GM18951 (cell line): ENCODE results near the gene KCNB1.
"Not testable (repeated sequence)": the region's sequence is repeated elsewhere in the genome, so short reads cannot be mapped to it uniquely, and the experiment has no call there.

Source experiments
- POLR2A ChIP-seq: IDR thresholded peaks from 4 replicates; pipeline ENCODE4 v1.6.1; 2011; ENCODE audit warnings: mild to moderate bottlenecking; ENCODE audit not compliant: insufficient read length, insufficient read depth; ENCODE audit errors: extremely low read depth
- in situ Hi-C: fragments of 300-500 bp; cut with MboI; formaldehyde crosslinking; loops from one replicate; pipeline ENCODE4 v1.12.0; 2022; ENCODE audit warnings: low sequenced_read_pairs, mixed read lengths, inconsistent platforms; ENCODE audit not compliant: unreplicated experiment

The KCNB1 gene

DNA sequence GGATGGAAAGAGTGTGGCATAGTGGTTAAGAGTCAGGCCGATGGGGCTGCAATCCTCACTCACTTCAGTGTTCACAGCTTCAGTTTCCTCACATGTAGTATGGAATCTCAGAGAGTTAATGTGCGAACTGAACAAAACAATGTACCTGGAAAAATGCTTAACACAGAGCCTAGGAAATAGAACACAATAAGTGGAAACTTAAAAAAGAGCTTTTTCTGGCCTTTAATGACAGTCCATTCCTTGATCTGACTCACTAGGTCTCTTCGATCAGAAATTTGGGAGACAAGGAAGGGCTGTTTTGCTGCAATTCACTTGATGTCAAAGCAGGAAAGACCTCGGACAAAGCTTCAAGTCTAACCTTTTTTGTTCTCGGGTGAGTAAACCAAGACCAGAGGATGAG lies 56.1 kb downstream of the KCNB1 start:
- in situ Hi-C loops, result no loop called here
- TF ChIP-seq POLR2A, result no peak

DNA sequence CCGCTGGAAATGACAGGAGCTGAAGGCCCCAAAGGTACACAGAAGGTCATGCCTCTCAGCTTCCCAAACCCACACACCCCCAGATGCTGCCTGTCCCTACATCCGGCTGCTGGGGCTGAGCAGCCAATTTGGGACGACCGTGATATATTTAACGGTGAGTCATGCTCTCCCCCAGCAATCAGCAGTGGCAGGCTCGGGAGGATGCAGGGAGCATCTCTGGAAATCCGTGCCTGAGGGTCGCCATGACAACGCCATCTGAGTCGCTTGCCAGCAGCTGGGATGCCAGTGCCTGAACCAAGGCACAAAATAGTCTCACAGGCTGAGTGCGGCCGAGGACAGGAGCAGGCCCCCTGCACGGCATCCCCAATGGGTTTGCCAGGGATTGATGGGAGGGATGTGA lies 57.9 kb downstream of the KCNB1 start:
- in situ Hi-C loops, result no loop called here
- no peak for TF ChIP-seq POLR2A

DNA sequence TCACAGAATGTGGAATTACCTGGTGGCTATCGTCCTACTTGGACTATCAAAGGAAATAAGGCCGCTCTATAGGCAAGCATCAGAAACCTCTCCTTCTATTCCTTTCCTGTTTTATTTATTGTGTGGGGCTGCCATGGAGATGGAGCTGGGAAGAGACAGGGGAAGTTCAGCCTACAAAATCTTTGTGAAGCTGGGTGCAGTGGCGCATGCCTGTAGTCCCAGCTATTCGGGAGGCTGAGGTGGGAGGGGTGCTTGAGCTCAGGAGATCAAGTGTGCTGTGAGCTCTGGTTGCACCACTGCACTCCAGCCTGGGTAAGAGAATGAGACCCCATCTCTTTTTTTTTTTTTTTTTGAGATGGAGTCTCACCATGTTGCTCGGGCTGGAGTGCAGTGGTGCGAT lies 60.3 kb downstream of the KCNB1 start:
- in situ Hi-C loops, result no loop called here
- TF ChIP-seq POLR2A, result no peak

DNA sequence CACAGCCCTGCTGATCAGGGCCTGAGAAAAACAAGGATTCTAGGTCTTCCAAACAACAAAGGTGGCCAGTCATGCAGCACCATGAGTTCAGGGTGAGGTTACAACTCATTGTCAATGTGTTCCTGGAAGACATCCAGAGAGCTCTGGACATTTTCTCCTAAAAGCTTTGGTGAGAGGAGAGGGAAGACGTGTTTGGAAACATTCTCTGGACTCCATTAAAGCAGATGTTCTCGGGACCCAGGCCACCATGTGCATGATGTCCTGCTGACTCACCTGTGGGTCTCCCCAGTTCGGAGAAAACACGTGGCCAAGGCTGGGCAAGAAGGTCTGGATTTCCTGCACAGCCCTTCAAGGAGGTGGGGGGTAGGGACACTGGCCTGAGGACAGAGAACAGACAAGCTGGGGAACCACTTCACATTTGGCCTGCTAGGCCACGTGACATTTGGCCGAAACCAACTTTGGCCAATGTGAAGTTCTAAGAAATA lies 61.6 kb downstream of the KCNB1 start:
- in situ Hi-C loops, result no loop called here
- no peak for TF ChIP-seq POLR2A

DNA sequence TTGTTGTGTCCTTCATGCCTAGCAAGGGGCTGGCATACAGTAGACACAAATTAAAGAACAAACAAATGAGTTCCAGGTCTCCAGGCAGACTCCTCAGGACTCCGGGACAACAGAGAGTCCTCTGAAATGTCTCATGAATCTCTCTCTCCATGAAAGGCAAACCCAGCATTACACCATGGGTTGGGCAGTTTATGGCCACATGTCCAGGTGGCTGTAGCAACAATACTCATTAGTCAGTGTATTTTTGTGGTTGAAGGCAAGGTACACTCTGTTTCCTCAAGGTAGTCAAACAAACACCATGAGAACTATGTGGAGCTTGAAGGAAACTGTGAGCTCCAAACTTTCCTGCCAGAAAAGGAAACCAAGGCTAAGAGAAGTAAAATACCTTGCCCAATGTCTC lies 62.2 kb downstream of the KCNB1 start:
- in situ Hi-C loops, result no loop called here
- no peak for TF ChIP-seq POLR2A

DNA sequence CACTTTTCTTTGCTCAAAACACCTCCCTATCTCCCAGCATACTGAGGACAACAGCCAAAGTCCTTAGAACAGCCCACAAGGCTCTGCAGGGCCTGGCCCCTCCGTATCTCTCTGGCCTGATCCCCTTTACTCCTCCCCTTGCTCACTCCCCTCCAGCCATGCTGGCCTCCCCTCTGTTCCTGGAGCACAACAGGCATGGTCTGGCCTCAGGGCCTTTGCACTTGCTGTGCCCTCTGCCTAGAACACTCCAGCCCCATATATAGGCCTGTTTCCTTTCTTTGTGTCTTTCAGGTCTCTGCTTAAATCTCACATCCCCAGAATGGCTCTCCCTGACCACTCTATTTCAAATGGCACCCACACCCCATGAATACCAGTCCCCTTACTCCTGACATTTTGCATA lies 62.7 kb downstream of the KCNB1 start:
- in situ Hi-C loops, result no loop called here
- no peak for TF ChIP-seq POLR2A

DNA sequence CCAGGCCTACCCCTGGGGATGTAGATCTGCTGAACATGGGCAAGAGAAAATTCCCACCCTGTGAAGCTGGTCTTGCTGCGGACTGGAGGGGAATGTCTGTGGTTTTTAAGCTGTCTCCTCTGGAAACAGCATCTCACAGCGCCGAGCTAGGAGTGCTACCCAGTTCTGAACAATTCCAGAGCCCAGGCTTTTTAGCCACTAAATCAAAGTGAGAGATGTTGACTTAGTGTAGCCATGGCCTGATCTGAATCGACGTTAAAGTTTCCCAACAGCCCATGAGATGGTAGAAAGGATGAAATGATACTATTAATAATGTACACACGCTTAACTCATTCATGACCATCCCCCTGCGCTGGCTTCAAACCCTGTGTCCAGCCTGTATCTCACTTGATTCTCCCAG lies 63.7 kb downstream of the KCNB1 start:
- no peak for TF ChIP-seq POLR2A
- in situ Hi-C loops, result no loop called here

DNA sequence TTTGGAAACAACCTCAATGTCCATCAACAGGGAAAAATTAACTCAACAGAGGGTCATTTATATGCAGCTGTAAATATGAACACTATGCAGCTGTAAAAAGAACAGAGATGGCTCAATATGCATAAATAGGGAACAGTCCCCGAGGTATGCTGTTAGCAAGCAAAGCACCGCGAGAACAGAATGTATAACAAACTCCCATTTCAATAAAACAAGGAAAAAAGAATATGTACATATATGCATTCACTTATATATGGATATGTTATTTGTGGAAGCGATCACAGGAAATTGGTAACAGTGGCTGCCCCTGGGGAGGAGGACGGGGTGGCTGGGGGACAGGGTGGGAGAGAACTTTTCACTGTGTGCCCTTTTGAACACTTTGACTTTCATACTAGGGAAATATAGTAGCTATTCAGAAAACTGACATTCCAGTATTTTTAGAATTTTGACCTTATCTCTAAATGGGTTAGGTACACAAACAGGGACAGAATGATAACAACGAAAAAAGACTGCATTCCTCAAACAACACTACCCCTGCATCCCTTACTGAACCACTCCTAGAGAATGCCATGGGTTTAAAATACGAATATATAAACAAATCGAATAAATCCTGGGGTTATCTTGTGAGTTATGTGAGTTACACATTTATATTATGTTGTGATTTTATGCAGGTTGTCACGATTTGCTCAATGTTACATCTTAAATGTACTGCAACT lies 64.5 kb downstream of the KCNB1 start:
- in situ Hi-C loops, result no loop called here
- TF ChIP-seq POLR2A, result no peak

DNA sequence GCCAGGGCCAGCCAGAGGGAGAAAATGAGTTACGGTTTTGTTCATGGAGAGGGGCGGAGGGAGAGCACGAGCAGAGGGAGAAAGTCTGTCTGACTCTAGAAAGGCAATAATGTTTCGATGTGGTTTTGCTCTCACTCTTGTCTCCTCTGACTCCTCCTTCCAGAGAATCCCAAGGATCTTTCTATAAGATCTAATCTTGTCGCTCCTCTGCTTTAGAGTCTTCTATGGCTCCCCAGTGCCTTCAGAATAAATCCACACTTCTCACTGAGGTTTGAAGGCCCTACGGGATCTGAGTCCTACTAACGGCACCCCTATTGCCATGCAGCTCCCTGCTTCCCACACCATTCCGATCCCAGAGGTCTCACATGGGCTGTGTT lies 66.8 kb downstream of the KCNB1 start:
- TF ChIP-seq POLR2A, result no peak
- in situ Hi-C loops, result no loop called here

DNA sequence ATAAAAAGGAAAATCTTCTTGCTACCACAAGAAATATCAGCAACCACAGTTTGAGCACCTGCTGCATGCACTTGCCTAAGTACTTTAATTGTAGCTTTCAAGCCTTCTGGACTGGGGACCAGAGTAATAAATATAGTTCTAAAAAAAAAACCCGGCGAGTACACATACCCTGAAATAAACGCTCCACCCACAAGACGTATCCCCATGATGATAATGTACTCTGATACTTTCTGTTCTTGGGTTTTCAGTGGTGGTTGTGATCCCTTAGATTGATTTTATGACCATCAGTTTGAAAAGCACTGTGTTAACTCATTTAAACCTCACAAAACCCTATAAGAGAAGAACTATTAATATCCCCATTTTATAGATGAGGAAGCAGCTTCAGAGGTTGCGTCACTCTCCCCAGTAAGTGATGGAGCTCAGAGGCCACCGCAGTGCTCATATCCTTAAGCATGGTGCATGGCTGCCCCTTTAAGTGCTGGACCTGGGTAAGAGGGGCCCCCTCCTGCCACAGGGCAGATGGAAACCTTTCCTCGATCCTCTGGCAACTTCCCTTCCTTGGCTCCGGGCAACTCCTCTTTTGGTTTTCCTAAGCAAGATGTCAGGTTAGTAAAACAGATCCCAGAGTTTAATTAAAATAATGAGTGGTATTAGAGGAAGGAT lies 67.3 kb downstream of the KCNB1 start:
- no peak for TF ChIP-seq POLR2A
- in situ Hi-C loops, result no loop called here

DNA sequence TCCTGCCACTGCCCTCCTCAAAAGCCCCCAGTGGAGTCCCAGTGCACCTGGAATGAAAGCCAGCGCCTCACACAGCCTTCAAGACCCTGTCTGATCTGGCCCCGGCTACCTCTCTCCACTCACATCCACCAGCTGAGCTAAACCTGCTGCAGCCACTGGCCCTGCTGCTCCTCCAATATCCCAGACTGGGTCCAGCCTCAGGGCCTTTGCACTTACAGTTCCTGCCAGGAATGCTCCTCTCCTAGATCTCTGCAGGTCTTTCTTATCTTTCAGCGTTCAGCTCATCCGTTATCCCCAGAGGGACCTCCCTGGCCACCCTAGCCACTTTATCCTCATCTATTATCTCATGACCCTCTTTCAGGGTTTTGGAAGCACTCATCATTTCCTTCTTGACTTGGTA lies 68.8 kb downstream of the KCNB1 start:
- TF ChIP-seq POLR2A, result no peak
- in situ Hi-C loops, result no loop called here

DNA sequence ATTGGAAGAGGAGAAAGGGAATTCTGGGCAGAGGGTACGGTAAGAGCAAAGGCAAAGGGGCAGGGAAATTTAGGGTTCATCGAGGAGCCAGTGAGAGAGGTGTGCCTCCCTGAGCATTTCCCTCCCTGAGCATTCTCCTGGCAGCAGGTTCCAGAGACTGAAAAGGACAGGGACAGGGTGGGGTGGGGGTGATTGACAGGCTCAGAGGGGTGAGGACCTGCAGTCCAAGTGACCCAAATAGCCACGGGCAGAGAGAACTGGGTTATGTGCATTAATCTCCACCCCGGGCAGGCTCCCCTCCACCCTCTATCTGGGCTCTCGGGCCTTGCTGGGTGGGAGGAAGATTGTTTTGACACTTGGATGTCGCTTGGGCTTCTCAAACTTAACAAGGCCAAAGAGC lies 69.5 kb downstream of the KCNB1 start:
- no peak for TF ChIP-seq POLR2A
- in situ Hi-C loops, result no loop called here

DNA sequence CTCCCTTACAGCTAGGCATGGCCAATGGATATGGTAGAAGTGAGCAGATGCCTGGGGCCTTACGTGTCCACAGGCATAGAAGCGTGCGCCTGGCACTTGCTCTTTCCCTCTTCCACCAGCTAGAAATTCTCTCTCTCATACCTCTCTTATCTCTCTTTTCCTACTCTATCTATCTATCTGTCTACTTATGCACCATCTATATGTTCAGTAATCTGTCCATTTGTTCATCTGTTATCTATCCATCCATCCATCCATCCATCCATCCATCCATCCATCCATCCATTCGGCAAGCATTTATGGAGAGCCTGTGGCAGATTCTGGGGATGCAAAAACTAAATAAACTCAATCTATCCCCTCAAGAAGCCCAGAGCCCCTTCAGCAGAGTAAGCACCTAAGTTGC lies 70.2 kb downstream of the KCNB1 start:
- no peak for TF ChIP-seq POLR2A
- in situ Hi-C loops, result no loop called here

DNA sequence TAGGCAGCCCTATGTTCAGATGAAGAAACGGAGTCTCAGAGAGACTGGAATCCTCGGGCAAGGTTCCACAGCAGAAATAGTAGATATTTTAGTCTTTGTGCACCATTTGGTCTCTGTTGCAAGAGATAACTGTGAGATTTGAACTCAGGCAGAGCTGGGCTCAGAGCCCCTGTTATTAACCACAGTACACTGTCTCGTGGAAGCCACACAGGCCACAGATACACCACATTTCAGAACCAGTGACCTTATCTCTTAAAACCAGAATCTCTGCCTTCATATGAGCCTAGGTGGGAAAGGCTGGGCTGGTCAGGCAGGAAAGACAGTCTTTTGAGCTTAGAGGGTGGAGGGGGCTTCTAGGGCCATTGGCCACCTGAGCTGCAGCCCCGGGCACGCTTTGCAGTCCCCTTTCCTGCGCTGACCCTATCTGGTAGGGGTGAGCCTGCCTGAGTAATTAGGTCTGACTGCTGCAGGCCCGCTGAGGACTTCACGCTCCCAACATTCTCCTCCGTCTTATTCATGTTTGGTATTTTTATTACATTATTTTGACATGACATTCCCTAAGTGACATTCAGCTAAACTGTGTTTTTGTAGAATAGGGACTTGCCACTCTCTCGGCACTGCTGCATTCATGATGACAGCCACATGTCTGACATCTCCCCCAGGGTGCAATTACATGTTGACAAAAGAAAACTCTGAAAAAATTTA lies 71.1 kb downstream of the KCNB1 start:
- no peak for TF ChIP-seq POLR2A
- in situ Hi-C loops, result no loop called here

DNA sequence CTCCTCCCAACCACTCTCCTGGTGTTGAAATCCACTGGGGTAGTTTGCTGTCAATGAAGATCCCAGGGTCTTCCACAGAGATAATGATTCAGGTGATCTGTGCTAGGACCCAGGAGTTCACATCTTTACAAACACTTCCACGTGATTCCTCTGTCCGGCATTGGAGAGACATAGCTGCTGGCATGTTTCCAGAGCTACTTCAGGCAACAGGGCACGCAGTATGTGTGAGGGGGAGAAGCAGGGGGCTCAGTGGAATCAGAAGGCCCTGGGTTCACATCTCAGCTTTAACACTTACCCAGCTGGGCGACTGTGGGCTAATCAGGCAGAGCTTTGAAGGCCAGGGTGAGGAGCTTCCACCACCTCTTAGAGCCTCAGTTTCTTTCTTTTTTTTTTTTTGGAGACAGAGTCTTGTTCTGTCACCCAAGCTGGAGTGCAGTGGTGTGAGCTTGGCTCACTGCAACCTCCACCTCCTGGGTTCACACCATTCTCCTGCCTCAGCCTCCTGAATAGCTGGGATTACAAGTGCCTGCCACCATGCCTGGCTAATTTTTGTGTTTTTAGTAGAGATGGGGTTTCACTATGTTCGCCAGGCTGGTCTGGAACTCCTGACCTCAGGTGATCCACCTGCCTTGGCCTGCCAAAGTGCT lies 72.4 kb downstream of the KCNB1 start:
- in situ Hi-C loops, result not testable (repeated sequence)
